T-helper 1 cell treated with Interleukin-12 subunit alpha and Interleukin-12 subunit beta and Interleukin-4 antibody, amounts not matched to agents 30 μg/mL and 1 μg/mL, for 36 hours (primary cell): ENCODE measurements around the gene BCKDK.
"Not testable (repeated sequence)": the region's sequence is repeated elsewhere in the genome, so short reads cannot be mapped to it uniquely, and the experiment has no call there.

Experiments
- H3K27ac Mint-ChIP-seq: one replicate; pipeline ENCODE4 v1.8.0; 2021; ENCODE audit warnings: mild to moderate bottlenecking, mixed read lengths
- H3K27me3 Mint-ChIP-seq: one replicate; pipeline ENCODE4 v1.8.0; 2021; ENCODE audit warnings: low read depth, mixed read lengths
- H3K36me3 Mint-ChIP-seq: one replicate; pipeline ENCODE4 v1.8.0; 2021; ENCODE audit warnings: low read depth, mixed read lengths
- H3K4me1 Mint-ChIP-seq: one replicate; pipeline ENCODE4 v1.8.0; 2021; ENCODE audit warnings: low read depth, mixed read lengths
- H3K4me3 Mint-ChIP-seq: one replicate; pipeline ENCODE4 v1.8.0; 2021; ENCODE audit warnings: mild to moderate bottlenecking, moderate library complexity, mixed read lengths
- H3K9me3 Mint-ChIP-seq: one replicate; pipeline ENCODE4 v1.8.0; 2021; ENCODE audit warnings: mixed read lengths

BCKDK gene

DNA sequence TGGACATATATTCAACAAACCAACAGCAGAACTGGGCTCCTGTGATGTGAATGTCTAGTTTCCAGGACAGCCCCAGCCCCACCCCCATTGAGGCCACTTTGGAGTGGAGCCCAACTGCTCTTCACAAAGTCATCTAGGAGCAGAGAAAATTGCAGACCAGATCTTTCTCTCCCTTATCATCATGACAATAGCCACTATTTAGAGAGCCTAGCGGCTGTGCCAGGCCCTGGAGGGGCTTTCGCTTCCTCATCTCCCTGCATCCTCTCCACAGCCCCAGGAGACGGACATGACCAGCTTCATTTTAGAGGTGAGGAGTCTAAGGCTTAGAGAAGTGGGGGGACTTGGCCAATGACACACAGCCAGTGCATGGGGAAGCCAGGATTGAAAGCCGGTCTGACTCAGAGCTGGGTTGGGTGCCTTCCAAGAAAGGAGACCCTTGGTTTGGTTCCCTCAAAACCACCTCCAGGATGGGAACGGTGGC, 25.9 kb downstream of the BCKDK start:
- Mint-ChIP-seq H3K4me3 (no peak overlapping the region), H3K27ac (no peak overlapping the region), H3K36me3 (peaks cover 6% of the 10 kb centered on the region), H3K4me1 (no peaks in the 10 kb centered on the region), H3K27me3 (no peaks in the 10 kb centered on the region), H3K9me3 (no peaks in the 10 kb centered on the region)

DNA sequence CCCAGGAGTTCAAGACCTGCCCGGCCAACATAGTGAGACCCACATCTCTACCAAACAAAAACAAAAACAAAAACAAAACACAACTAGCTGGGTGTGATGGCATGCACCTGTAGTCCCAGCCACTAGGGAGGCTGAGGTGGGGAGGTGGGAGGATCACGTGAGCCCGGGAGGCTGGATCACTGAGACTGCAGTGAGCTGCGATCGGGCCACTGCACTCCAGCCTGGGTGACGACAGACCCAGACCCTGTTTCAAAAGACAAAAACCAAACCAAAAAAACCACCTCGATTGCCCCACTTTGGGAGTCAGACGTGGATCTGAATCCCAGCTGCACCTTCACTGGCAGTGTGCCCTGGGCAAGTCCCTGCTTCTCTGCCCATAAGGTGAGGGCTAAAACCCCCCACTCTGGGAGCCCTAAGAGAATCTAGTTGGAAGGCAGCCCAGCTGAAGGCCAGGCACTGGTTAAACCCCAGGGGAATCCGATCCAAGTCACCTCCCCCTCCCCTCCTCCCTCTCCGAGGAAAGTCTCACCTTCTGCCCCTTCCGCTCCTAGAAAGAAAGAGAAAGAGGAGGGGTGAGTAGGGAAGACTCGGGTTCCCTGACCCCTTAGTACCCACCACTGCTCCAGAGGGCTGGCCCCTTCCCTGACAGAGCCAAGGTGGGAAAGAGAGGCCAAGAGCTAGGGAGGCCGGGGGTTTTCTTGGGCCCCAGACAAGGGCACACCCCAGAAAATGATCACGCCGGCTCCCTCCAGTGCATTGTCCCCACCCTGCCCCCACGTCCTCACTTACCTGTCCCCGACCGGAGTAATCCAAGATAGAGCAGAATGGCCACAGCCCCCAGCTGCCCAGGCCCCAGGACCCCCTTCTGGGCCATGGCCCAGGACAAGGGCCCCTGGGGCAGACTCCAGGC, 26.7 kb downstream of the BCKDK start:
- H3K36me3 Mint-ChIP-seq: peaks cover 6% of the 10 kb centered on the region
- no peaks in the 10 kb centered on the region for H3K4me1 Mint-ChIP-seq
- no peak overlapping the region for H3K27ac Mint-ChIP-seq
- H3K4me3 Mint-ChIP-seq: no peak overlapping the region
- H3K9me3 Mint-ChIP-seq: no peaks in the 10 kb centered on the region
- no peaks in the 10 kb centered on the region for H3K27me3 Mint-ChIP-seq

DNA sequence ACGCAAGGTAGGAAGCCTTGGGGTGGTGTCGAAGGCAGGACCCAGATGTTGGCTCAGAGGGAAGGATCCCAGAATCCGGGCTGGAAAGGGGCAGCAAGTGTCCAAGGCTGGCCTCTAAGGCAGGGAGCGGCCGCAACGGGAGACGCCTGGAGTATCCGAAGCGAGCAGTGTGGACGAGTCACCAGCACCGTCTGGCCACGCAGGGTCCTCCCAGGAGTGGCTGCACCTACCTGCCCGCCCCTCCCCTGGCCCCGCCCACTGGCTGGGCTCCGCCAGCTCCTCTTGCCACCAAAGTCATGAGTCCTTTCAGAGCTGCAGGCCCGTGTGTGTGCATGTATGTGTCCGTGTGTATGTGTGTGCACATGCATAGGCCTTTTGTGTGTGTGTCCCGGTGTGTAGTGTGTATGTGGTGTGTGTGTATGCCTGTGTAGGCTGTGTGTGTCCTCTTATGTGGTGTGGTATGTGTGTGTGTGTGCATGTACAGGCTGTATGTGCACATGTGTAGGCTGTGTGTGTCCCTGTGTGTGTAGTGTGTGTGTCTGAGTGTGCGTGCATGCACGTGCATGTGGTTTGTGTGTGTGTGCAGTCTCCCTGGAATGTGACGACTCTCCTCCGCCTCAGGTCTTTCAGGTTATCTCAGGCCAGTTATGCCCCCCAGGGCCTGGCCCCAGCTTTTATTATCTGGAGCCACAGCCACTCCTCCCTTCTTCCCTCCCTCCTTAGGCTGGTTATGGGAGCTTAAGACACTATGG, 27.5 kb downstream of the BCKDK start, which contains the start of gene PRSS8:
Gene PRSS8, minus strand, starts transcription at position 193 of the 752 bp plus-strand sequence. CDS start 229 bp downstream, outside the sequence.
- Mint-ChIP-seq H3K4me3 (no peak within 1 kb of the TSS), H3K27me3 (no peaks in the 10 kb centered on the region), H3K36me3 (peaks cover 6% of the 10 kb centered on the region), H3K27ac (no peak within 1 kb of the TSS), H3K4me1 (no peaks in the 10 kb centered on the region), H3K9me3 (no peaks in the 10 kb centered on the region)

DNA sequence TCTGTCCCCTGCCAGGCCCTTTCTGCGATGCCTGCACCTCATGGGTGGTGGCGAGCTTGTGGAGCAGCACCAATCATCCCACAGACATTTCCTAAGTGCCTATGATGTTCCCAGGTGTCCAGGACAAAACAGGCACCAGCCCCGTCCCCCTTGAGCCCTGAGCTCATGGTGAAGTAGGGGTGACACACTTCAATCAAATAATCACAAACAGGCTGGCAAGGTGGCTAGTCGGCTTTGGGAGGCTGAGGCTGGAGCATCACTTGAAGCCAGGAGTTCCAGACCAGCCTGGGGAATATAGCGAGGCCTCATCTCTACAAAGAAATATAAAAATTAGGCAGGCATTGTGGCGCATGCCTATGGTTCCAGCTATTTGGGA, 28.1 kb downstream of the BCKDK start:
- H3K4me1 Mint-ChIP-seq: no peaks in the 10 kb centered on the region
- no peaks in the 10 kb centered on the region for H3K27me3 Mint-ChIP-seq
- H3K9me3 Mint-ChIP-seq: no peaks in the 10 kb centered on the region
- peaks cover 4% of the 10 kb centered on the region for H3K36me3 Mint-ChIP-seq
- no peak overlapping the region for H3K27ac Mint-ChIP-seq
- no peak overlapping the region for H3K4me3 Mint-ChIP-seq

DNA sequence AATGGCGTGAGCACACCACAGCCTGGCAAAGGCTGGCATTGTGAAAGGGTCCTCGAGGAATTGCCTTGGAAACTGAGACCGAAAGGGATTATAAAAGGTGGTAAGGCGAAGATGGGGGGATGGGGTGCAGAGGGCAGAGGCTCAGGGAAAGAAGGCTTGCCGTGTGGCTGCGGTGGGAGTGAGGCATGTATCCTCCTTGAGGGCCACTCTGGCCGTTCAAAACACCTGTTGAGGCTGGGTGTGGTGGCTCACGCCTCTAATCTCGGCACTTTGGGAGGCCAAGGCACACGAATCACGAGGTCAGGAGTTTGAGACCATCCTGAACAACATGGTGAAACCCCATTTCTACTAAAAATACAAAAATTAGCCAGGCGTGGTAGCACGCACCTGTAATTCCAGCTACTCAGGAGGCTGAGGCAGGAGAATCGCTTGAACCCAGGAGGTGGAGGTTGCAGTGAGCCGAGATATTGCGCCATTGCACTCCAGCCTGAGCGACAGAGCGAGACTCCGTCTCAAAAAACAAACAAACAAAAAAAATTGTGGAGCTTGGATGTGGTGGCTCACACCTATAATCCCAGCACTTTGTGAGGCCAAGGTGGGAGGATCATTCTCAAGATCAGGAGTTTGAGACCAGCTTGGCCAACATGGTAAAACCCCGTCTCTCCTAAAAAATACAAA, 28.8 kb downstream of the BCKDK start:
- not testable (repeated sequence) for H3K9me3 Mint-ChIP-seq, H3K4me1 Mint-ChIP-seq, H3K27me3 Mint-ChIP-seq, H3K27ac Mint-ChIP-seq, H3K36me3 Mint-ChIP-seq, H3K4me3 Mint-ChIP-seq

DNA sequence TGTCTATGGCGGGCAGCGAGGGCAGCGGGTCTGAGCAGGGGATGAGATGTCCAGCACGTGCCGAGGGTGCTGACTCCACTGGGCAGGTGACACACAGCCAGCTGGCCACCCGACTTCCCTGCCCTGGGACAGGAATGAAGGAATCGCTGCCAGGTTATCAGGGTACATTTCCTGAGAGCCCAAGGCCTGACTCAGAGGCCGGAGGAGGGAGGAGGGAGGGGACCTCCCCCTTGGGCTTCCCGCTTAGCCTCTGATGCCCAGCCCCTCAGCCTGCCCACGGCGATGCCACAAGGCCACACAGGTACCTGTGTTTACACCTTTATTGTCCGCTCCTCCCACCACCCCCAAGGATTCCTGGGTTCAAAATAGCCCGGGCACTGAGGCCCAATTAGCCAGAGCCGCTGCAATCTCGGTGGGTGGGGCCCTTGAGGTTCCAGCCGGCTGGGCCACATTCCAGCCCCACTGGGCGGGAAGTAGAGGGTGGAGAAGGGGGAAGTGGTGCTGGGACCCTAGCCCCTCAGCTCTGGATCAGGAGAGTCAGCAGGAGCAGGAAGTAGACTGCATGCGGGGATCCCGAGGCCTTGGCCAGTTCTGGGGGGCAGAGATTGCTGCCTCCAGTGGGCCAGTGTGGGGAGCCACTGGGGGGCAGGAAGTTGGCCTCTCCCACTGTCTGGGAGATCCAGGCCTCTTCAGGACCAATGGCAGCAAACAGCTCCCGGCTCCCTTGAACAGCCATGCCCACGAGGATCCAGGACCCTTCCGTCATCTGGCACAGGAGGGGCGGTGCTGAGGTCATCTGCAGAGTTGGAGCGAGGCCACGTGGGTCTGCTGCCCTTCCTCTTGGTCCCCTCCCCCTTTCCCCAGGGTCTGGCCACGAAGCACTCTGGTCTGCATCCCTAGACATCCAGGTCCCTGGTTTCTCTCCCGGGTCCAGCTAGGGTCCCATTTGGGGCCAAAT, 30.7 kb downstream of the BCKDK start:
- H3K4me1 Mint-ChIP-seq: peaks cover 3% of the 10 kb centered on the region
- H3K27me3 Mint-ChIP-seq: peaks cover 2% of the 10 kb centered on the region
- H3K36me3 Mint-ChIP-seq: no peaks in the 10 kb centered on the region
- H3K27ac Mint-ChIP-seq: no peak overlapping the region
- no peaks in the 10 kb centered on the region for H3K9me3 Mint-ChIP-seq
- no peak overlapping the region for H3K4me3 Mint-ChIP-seq

- H3K9me3 Mint-ChIP-seq, H3K36me3 Mint-ChIP-seq, H3K4me3 Mint-ChIP-seq, H3K27ac Mint-ChIP-seq, H3K27me3 Mint-ChIP-seq, H3K4me1 Mint-ChIP-seq: not testable (repeated sequence)
These were observed 32.9 kb downstream of the BCKDK start for GRCh38 chr16:31141071-31141469.

GRCh38 chr16:31141489-31142108, 33.4 kb downstream of the BCKDK start:
- Mint-ChIP-seq H3K4me1 (peaks cover 3% of the 10 kb centered on the region), H3K4me3 (peak overlapping the region; percentile 63), H3K36me3 (no peaks in the 10 kb centered on the region), H3K27me3 (peaks cover 5% of the 10 kb centered on the region), H3K27ac (peak overlapping the region; percentile 74), H3K9me3 (no peaks in the 10 kb centered on the region)

GRCh38 chr16:31142109-31143010, 34.2 kb downstream of the BCKDK start:
- H3K27me3 Mint-ChIP-seq: peaks cover 9% of the 10 kb centered on the region
- H3K4me1 Mint-ChIP-seq: peaks cover 3% of the 10 kb centered on the region
- H3K4me3 Mint-ChIP-seq: peak overlapping the region; percentile 63
- H3K27ac Mint-ChIP-seq: peak overlapping the region; percentile 74
- H3K36me3 Mint-ChIP-seq: no peaks in the 10 kb centered on the region
- H3K9me3 Mint-ChIP-seq: no peaks in the 10 kb centered on the region

DNA sequence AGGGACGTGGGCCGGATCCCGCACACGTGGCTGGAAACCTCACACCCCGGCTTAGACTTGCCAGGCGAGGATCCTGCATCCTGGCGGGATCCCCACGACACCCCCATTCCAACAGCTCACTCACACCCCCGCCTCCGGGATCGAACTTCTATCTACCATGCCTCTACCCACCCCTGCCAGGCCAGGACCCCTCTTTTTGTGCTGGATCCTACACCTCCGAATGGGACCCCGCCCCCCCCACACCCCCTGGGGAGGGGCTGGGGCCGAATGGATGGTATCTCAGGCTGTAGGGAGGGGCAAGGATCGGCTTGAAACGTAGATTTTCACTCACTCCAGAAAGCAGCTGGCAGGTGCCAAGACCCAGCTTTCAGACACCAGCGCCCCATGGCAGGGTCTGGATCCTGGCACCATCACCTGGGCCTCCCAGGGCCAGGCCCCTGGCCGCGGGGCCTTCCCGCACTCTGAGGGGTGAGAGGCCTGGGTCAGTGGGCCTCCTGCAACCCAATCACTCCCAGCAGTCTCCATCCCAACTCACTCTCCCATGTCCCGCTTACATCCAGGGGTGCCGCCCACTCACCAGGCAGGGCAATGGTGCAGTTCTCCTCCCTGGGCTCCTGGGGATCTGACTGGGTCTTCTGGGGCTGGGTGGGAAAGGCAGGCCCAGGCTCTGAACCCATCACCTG, 35.0 kb downstream of the BCKDK start:
- Mint-ChIP-seq H3K36me3 (no peaks in the 10 kb centered on the region), H3K27ac (peak overlapping the region; percentile 55), H3K4me3 (peak overlapping the region; percentile 65), H3K27me3 (peaks cover 15% of the 10 kb centered on the region), H3K9me3 (no peaks in the 10 kb centered on the region), H3K4me1 (peaks cover 3% of the 10 kb centered on the region)

DNA sequence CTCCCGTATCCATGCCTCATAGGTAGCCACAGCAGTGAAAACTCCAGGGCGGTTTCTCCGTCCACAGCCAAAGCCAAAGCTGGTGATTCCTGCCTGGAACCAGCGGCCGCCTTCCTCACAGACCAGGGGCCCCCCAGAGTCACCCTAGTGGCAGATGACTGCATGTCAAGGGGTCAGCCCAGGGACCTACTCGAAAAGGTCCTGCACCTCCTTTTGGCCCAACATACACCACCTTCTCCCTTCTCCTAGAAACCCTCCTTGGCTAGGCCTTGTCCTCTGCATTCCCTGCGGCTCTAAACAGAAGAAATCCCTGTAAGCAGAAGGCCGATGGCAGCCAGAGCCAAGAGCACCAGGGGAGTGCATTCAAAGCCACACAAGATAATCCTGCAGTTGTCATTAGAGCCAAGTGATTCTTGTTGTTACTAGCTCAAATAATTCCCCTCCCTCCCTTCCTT, 35.5 kb downstream of the BCKDK start:
- Mint-ChIP-seq H3K4me1 (peaks cover 3% of the 10 kb centered on the region), H3K27ac (peak overlapping the region; percentile 71), H3K9me3 (no peaks in the 10 kb centered on the region), H3K4me3 (peak overlapping the region; percentile 65), H3K27me3 (peaks cover 15% of the 10 kb centered on the region), H3K36me3 (no peaks in the 10 kb centered on the region)

GRCh38 chr16:31144418-31144817, 36.2 kb downstream of the BCKDK start:
- H3K27ac Mint-ChIP-seq, H3K4me3 Mint-ChIP-seq, H3K4me1 Mint-ChIP-seq, H3K9me3 Mint-ChIP-seq, H3K36me3 Mint-ChIP-seq: not testable (repeated sequence)
- peaks cover 15% of the 10 kb centered on the region for H3K27me3 Mint-ChIP-seq
